Subcutaneous adipose tissue (tissue), 4 donors: ENCODE data around the gene SNX30. TPM values are rescaled to one million over a fixed set of nuclear protein-coding genes. Genes with fewer than 3 reads are reported as not detected.

Experiments used
- total RNA-seq, 4 donors: library from RNA; depleted of rRNA; stranded (reverse); fragments of >200 nt; gene quantifications; one replicate each; pipeline ENCODE4 v1.1.0, GENCODE V29; 2016
- TF ChIP-seq, protein P1 (sequence below): fragments of 450-650 bp; IDR thresholded peaks from one replicate; pipeline ENCODE4 v1.5.1; 2016; ENCODE audit warnings: low read depth, mild to moderate bottlenecking, control low read depth, antibody characterized with exemption, moderate library complexity

Gene SNX30
- total RNA-seq, 4 donors from 2014 or later, result 10.1 to 25.3 (median 13.4) TPM

GRCh38 chr9:112734892-112735291 lies 15.7 kb upstream of the SNX30 start:
- TF ChIP-seq, protein P1, sequence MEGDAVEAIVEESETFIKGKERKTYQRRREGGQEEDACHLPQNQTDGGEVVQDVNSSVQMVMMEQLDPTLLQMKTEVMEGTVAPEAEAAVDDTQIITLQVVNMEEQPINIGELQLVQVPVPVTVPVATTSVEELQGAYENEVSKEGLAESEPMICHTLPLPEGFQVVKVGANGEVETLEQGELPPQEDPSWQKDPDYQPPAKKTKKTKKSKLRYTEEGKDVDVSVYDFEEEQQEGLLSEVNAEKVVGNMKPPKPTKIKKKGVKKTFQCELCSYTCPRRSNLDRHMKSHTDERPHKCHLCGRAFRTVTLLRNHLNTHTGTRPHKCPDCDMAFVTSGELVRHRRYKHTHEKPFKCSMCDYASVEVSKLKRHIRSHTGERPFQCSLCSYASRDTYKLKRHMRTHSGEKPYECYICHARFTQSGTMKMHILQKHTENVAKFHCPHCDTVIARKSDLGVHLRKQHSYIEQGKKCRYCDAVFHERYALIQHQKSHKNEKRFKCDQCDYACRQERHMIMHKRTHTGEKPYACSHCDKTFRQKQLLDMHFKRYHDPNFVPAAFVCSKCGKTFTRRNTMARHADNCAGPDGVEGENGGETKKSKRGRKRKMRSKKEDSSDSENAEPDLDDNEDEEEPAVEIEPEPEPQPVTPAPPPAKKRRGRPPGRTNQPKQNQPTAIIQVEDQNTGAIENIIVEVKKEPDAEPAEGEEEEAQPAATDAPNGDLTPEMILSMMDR, result no peak

DNA sequence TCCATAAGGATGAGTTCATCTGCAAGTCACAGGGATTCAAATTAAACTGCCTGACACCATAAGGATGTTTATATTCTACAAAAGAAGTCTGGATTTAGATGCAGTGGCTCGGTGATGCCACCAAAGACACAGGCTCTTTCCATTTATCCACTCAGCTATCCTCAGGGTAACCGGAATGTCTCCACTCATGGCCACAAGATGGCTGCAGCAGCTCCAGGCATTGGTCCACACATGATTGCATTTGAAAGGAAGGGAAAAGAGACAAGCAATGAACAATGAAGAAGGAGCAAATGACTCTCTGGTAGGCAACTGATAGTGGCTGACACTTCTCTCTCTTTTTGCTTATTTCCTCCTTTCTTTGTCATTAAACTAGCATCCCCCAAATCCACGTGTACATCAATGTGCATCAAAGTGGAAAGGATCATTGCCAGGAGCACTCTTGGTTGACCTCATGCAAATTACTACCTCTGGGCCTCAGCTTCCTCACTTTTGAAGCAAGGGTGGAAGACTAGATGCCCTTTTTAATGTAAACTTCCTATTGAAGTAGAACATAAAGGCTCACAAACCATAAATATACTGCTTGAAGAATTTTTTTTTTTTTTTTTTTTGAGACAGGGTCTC lies 7.2 kb upstream of the SNX30 start:
- TF ChIP-seq, protein P1, result no peak

DNA sequence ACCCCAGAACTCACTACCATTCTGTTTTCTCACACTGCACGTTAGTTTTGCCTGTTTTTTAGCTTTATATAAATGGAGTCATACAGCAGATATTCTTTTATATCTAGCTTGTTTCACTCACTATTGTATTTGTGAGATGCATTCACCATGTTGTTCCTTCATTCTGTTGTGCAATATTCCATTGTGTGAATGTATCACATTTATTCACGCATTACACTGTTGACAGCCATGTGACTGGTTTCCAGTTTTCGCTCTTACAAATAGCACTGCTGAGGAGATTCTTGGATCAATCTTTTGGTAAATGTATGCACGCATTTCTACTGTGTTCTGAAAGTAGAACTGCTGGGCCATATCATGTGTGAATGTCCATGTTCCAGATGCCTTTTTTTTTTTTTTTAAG lies 6.4 kb upstream of the SNX30 start:
- TF ChIP-seq, protein P1, result no peak

DNA sequence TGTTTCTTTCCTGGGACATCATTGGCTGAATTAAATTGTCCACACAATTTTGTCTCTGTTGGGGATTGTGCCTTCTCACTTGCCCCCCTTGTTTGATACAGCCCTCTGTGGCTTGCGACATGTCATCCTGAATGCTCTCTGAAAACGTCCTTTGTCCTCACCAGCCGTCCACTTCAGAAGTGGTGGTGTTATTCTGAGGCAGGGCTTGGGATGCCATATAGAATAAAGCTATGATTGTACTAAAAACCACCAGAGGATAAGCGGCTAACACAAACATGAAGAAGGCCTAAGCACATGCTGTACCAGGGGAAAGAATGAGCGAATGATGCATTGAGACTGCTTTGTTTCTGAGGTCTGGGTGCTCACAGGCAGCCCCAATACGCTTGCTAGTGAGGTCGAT lies 3.5 kb upstream of the SNX30 start:
- TF ChIP-seq, protein P1, result no peak

- TF ChIP-seq, protein P1, result no peak
These were observed 150 bp downstream of the SNX30 start for GRCh38 chr9:112750764-112751055.

DNA sequence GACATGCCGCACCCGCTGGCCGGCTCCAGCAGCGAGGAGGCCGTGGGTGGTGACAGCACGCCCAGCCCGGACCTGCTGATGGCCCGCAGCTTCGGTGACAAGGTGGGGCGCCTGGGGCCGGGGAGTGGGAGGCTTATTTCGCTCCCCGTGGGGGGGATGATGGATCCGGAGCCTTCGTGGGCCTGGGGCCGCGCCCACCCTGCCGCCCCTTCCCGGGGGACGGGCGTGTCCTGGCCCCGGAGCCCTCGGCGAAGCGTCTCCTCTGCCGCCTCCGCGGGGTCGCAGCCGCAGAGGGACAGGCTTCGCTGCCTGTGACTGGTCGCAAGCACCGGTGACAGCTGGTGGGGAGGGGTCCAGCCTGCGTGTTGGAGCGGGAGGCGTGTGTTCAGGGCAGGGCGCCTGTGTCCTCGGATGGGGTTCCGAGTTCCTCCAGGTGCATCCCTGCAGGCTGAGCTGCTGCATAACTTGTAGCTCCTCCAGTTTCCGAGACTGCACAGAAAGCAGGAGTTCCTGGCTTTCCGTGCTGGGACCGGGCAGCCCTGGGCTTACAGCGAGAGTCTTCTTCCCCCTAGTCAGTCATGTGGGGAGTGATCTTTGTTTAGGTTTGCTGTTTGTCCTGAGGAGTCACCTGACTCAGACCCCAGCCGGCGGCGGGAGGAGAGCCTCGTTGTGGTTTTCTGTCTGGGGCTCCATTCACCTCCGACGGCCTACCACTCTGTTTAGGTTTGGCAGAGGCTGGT lies 666 bp downstream of the SNX30 start:
- TF ChIP-seq, protein P1, result no peak

DNA sequence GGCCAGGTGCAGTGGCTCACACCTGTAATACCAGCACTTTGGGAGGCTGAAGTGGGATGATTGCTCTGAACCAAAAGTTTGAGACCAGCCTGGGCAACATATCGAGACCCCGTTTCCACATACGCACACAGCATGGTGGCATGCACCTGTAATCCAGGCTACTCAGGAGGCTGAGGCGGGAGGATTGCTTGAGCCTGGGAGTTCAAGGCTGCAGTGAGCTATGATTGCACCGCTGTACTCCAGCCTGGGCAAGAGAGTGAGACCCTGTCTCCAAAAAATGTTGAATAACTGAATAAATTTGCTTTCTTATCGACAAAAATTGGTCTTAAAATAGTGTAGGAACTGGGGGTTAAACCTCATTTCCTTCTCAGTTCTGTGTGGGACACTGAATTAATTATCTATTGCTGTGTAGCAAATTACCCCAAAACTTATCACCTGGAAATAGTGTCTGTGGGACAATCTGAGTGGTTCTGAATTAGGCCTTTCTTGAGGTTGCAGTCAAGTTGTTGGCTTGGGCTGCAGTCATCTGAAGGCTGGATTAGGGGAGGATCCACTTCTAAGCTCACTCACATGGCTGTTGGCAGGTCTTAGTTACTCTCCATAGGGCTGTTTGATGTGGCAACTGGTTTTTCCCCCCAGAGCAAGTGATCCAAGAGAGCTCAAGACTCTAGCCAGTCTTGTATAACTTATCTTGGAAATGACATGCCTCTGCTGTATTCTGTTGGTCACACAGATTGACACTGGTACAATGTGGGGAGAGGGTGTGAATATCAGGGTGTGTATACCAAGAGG lies 2.0 kb downstream of the SNX30 start:
- TF ChIP-seq, protein P1, result no peak
